ENCODE measurements around the gene EMX1. TPM values are rescaled to one million over a fixed set of nuclear protein-coding genes. Genes with fewer than 3 reads are reported as not detected.

EMX1 gene
- total RNA-seq, 1 donor from 2014 or later: 0.43 TPM

DNA sequence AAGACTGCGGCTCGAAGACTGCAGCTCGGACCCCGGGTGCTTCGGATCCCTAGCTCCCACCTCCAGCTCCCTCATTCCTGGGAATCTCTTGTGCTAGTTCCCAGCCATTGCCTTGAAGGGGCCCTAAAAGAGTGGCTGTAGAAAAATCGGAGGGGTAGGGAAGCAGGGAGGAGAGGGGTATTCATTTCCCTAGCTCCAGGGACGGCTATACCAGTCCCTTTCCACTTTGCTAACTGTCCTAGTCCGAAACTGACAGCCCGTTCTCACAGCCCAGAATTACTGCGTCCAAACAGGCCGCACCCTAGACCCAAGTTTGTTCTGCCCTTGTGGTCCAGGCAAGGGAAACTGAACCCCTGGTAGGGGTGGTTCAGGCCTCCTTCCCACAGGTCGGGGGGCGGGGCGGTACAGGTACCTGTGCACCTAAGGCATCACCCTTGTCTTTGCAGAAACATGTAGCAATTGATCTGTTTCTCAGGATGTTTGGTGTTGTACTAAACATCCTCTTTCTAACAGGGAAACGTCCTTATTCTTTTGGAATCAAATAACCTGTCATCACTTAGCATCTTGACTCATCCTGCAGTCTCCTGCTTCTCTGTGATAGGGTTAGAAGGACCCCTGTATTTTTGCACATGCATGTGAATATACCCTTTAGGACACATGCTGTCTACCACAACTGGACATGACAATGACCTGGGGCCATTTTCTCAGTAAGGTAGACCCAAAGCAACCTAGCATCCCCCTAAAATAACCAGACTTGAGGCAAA is 4.0 kb downstream of the EMX1 start:
- Mint-ChIP-seq H3K27me3 (ENCODE audit: insufficient read depth, low read depth) (peaks cover 65% of the 10 kb centered on the region), H3K9me3 (peaks cover 2% of the 10 kb centered on the region), H3K27ac (no peak overlapping the region), H3K36me3 (no peaks in the 10 kb centered on the region), H3K4me1 (peaks cover 12% of the 10 kb centered on the region), H3K4me3 (no peak overlapping the region)
- no peak overlapping the region for H3K9ac ChIP-seq
- H3K27me3 ChIP-seq: peaks cover 100% of the 10 kb centered on the region
- peaks cover 50% of the 10 kb centered on the region for H3K4me1 ChIP-seq
- peak overlapping the region; percentile 91 for H3K4me2 ChIP-seq
- no peaks in the 10 kb centered on the region for H3K79me2 ChIP-seq (ENCODE audit: low read depth)
- no peak for DNase-seq (ENCODE audit: low spot score)
- peak overlapping the region; percentile 44 for H3K4me3 ChIP-seq
- H4K20me1 ChIP-seq (ENCODE audit: low read depth): peaks cover 80% of the 10 kb centered on the region
- TF ChIP-seq EZH2 (IDR thresholded peaks at IDR 0.05) (no peak), EZH2phosphoT487 (IDR thresholded peaks at IDR 0.05) (no peak)
- TF ChIP-seq, protein P1, sequence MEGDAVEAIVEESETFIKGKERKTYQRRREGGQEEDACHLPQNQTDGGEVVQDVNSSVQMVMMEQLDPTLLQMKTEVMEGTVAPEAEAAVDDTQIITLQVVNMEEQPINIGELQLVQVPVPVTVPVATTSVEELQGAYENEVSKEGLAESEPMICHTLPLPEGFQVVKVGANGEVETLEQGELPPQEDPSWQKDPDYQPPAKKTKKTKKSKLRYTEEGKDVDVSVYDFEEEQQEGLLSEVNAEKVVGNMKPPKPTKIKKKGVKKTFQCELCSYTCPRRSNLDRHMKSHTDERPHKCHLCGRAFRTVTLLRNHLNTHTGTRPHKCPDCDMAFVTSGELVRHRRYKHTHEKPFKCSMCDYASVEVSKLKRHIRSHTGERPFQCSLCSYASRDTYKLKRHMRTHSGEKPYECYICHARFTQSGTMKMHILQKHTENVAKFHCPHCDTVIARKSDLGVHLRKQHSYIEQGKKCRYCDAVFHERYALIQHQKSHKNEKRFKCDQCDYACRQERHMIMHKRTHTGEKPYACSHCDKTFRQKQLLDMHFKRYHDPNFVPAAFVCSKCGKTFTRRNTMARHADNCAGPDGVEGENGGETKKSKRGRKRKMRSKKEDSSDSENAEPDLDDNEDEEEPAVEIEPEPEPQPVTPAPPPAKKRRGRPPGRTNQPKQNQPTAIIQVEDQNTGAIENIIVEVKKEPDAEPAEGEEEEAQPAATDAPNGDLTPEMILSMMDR (IDR thresholded peaks at IDR 0.05): no peak
- no peak overlapping the region for H3K27ac ChIP-seq
- H2AFZ ChIP-seq (replicated peaks): no peak overlapping the region
- no peaks in the 10 kb centered on the region for H3K36me3 ChIP-seq
- H3F3A ChIP-seq (ENCODE audit: low read depth): peaks cover 55% of the 10 kb centered on the region
- no peaks in the 10 kb centered on the region for H3K9me3 ChIP-seq (ENCODE audit: low read depth)

- H3K36me3 Mint-ChIP-seq: no peaks in the 10 kb centered on the region
- H3K4me3 Mint-ChIP-seq: peak overlapping the region; percentile 33
- TF ChIP-seq EZH2 (IDR thresholded peaks at IDR 0.05) (no peak), EZH2phosphoT487 (IDR thresholded peaks at IDR 0.05) (no peak)
- TF ChIP-seq, protein P1 (IDR thresholded peaks at IDR 0.05): no peak
- Histone ChIP-seq H3K4me3 (no peak overlapping the region), H3K9ac (no peak overlapping the region), H3K9me3 (ENCODE audit: low read depth) (no peaks in the 10 kb centered on the region), H3F3A (ENCODE audit: low read depth) (peaks cover 58% of the 10 kb centered on the region), H3K27ac (no peak overlapping the region), H3K4me2 (no peak overlapping the region), H3K36me3 (no peaks in the 10 kb centered on the region), H3K4me1 (peaks cover 49% of the 10 kb centered on the region), H3K79me2 (ENCODE audit: low read depth) (no peaks in the 10 kb centered on the region), H2AFZ (replicated peaks) (no peak overlapping the region), H4K20me1 (ENCODE audit: low read depth) (peaks cover 86% of the 10 kb centered on the region), H3K27me3 (peaks cover 100% of the 10 kb centered on the region)
- no peak for DNase-seq (ENCODE audit: low spot score)
- no peak overlapping the region for H3K27ac Mint-ChIP-seq
- peaks cover 2% of the 10 kb centered on the region for H3K9me3 Mint-ChIP-seq
- peaks cover 62% of the 10 kb centered on the region for H3K27me3 Mint-ChIP-seq (ENCODE audit: insufficient read depth, low read depth)
- peaks cover 11% of the 10 kb centered on the region for H3K4me1 Mint-ChIP-seq
These were observed 4.5 kb downstream of the EMX1 start for GRCh38 chr2:72921853-72922252.

- Histone ChIP-seq H3K27me3 (peaks cover 100% of the 10 kb centered on the region), H2AFZ (replicated peaks) (no peak overlapping the region), H4K20me1 (ENCODE audit: low read depth) (peaks cover 98% of the 10 kb centered on the region), H3K79me2 (ENCODE audit: low read depth) (no peaks in the 10 kb centered on the region), H3F3A (ENCODE audit: low read depth) (peaks cover 52% of the 10 kb centered on the region), H3K4me1 (peaks cover 39% of the 10 kb centered on the region), H3K4me3 (peak overlapping the region; percentile 38), H3K36me3 (no peaks in the 10 kb centered on the region), H3K4me2 (peak overlapping the region; percentile 79), H3K9ac (no peak overlapping the region), H3K27ac (no peak overlapping the region), H3K9me3 (ENCODE audit: low read depth) (no peaks in the 10 kb centered on the region)
- no peaks in the 10 kb centered on the region for H3K36me3 Mint-ChIP-seq
- peak; percentile 61 for DNase-seq (ENCODE audit: low spot score)
- H3K4me3 Mint-ChIP-seq: peak overlapping the region; percentile 59
- peaks cover 5% of the 10 kb centered on the region for H3K4me1 Mint-ChIP-seq
- peak; percentile 86 for TF ChIP-seq EZH2phosphoT487 (IDR thresholded peaks at IDR 0.05)
- TF ChIP-seq, protein P1 (IDR thresholded peaks at IDR 0.05): no peak
- no peak overlapping the region for H3K27ac Mint-ChIP-seq
- peaks cover 54% of the 10 kb centered on the region for H3K27me3 Mint-ChIP-seq (ENCODE audit: insufficient read depth, low read depth)
- H3K9me3 Mint-ChIP-seq: peaks cover 2% of the 10 kb centered on the region
These were observed 6.6 kb downstream of the EMX1 start for GRCh38 chr2:72923833-72924352.
